ENCODE results near the gene COMMD6. TPM values are rescaled to one million over a fixed set of nuclear protein-coding genes. Genes with fewer than 3 reads are reported as not detected.

The COMMD6 gene
- total RNA-seq, 1 donor from 2014 or later, result 155 TPM

GRCh38 chr13:75494491-75494890 is 43.1 kb downstream of the COMMD6 start:
- TF ChIP-seq CTCF (IDR thresholded peaks at IDR 0.05; ENCODE audit: insufficient read depth, low read length, poor library complexity, severe bottlenecking), result no peak
- H3K27me3 ChIP-seq (ENCODE audit: control insufficient read depth, insufficient read depth, low read length), result no peaks in the 10 kb centered on the region
- no peak overlapping the region for H3K4me3 ChIP-seq (ENCODE audit: low read depth, low read length)
- no peaks in the 10 kb centered on the region for H3K36me3 ChIP-seq (ENCODE audit: control insufficient read depth, insufficient read depth, low read length)
- no peak for DNase-seq (ENCODE audit: low read depth)

GRCh38 chr13:75493156-75493555 is 44.5 kb downstream of the COMMD6 start:
- no peak for DNase-seq (ENCODE audit: low read depth)
- TF ChIP-seq CTCF (IDR thresholded peaks at IDR 0.05; ENCODE audit: insufficient read depth, low read length, poor library complexity, severe bottlenecking), result no peak
- Histone ChIP-seq H3K4me3 (ENCODE audit: low read depth, low read length) (no peak overlapping the region), H3K27me3 (ENCODE audit: control insufficient read depth, insufficient read depth, low read length) (no peaks in the 10 kb centered on the region), H3K36me3 (ENCODE audit: control insufficient read depth, insufficient read depth, low read length) (no peaks in the 10 kb centered on the region)

- TF ChIP-seq CTCF (IDR thresholded peaks at IDR 0.05; ENCODE audit: insufficient read depth, low read length, poor library complexity, severe bottlenecking), result no peak
- H3K4me3 ChIP-seq (ENCODE audit: low read depth, low read length), result no peak overlapping the region
- H3K27me3 ChIP-seq (ENCODE audit: control insufficient read depth, insufficient read depth, low read length), result no peaks in the 10 kb centered on the region
- no peak for DNase-seq (ENCODE audit: low read depth)
- no peaks in the 10 kb centered on the region for H3K36me3 ChIP-seq (ENCODE audit: control insufficient read depth, insufficient read depth, low read length)
Observed at GRCh38 chr13:75492389-75492788, 45.3 kb downstream of the COMMD6 start.

GRCh38 chr13:75491376-75491775 is 46.3 kb downstream of the COMMD6 start:
- no peaks in the 10 kb centered on the region for H3K27me3 ChIP-seq (ENCODE audit: control insufficient read depth, insufficient read depth, low read length)
- no peak for TF ChIP-seq CTCF (IDR thresholded peaks at IDR 0.05; ENCODE audit: insufficient read depth, low read length, poor library complexity, severe bottlenecking)
- DNase-seq (ENCODE audit: low read depth), result no peak
- no peak overlapping the region for H3K4me3 ChIP-seq (ENCODE audit: low read depth, low read length)
- H3K36me3 ChIP-seq (ENCODE audit: control insufficient read depth, insufficient read depth, low read length), result no peaks in the 10 kb centered on the region

GRCh38 chr13:75489502-75490263 is 48.0 kb downstream of the COMMD6 start:
- H3K27me3 ChIP-seq (ENCODE audit: control insufficient read depth, insufficient read depth, low read length), result no peaks in the 10 kb centered on the region
- H3K4me3 ChIP-seq (ENCODE audit: low read depth, low read length), result no peak overlapping the region
- no peak for TF ChIP-seq CTCF (IDR thresholded peaks at IDR 0.05; ENCODE audit: insufficient read depth, low read length, poor library complexity, severe bottlenecking)
- H3K36me3 ChIP-seq (ENCODE audit: control insufficient read depth, insufficient read depth, low read length), result no peaks in the 10 kb centered on the region
- no peak for DNase-seq (ENCODE audit: low read depth)

All from kidney epithelial cell (primary cell).